GM19324 (cell line): ENCODE results near the gene SELENOF.
A peak's percentile ranks its signal among the peaks of the same experiment; 100 is the strongest.

Experiments used
- ATAC-seq: cut with Tn5 transposase; IDR thresholded peaks from one replicate; pipeline ENCODE4 v1.9.1; 2021; ENCODE audit warnings: mild to moderate bottlenecking, moderate library complexity; ENCODE audit not compliant: unreplicated experiment, low FRiP score

SELENOF gene

GRCh38 chr1:86913896-86914600, at the start of gene SELENOF:
TSS of gene SELENOF (minus strand) at chr1:86914126. CDS start at chr1:86914111, 15 bp downstream.
- peak; percentile 92 for ATAC-seq

DNA sequence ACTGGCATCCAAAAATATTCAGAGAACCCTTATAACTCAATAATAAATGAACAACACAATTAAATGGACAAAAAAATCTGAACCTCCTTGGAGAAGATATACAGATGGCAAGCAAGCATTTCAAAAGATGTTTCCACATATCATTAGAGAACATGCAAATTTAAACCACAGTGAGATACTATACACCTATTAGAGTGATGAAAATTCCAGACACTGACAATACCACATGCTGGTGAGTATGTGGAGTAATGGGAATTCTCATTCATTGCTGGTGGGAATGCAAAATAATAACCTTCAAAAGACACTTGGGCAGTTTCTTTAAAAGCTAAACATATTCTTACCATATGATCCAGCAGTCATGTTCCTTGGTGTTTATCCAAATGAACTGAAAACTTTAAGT, 46.6 kb upstream of the SELENOF start:
- ATAC-seq = no peak

- no peak for ATAC-seq
Measured at GRCh38 chr1:86957221-86957620, 43.3 kb upstream of the SELENOF start.

DNA sequence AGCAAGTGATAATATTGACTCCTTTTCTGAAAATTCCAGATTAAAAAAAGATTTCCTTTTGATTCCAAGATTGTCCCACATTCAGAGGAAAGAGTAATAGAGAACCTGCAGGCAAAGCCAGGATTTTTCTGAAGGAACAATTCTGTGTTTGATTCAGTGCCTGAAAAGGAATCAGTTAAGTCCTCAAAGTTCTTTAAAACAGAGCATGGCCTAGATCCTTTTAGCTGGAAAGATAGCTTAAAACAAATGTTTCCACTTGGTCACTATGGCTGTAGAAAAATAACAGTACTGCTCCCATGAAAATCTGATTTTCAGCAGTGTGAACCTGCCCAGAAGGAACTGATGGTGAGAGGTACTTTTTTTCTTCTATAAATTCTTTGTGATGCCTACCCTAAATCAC, 42.3 kb upstream of the SELENOF start:
- ATAC-seq = no peak

DNA sequence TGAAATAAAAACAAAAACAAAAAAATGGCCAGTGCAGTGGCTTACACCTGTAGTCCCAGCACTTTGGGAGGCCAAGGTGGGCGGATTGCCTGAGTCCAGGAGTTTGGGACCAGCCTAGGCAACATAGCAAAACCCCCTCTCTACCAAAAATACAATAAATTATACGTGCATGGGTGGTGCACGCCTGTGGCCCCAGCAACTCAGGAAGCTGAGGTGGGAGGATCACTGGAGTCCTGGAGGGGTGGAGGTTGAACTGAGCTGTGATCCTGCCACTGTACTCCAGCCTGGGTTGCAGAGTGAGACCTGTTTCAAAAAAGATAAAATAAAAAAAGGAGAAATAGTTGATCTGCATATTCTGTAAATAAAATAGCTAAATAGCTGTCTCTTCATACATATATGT, 41.8 kb upstream of the SELENOF start:
- no peak for ATAC-seq

GRCh38 chr1:86953167-86953566, 39.2 kb upstream of the SELENOF start:
- ATAC-seq = no peak

DNA sequence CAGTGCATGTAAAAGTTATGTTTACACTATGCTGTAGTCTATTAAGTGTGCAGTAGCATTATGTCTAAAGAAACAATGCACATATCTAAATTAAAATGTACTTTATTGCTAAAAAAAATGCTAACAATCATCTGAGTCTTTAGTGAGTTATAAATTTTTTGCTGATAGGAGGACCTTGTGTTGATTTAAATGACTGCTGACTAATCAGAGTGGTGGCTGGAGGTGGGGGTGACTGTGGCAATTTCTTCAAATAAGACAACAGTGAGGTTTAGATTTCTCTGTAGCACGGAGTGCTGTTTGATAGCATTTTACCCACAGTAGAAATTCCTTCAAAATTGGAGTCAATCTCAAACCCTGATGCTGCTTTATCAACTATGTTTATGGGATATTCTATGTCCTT, 37.5 kb upstream of the SELENOF start:
- ATAC-seq = no peak

DNA sequence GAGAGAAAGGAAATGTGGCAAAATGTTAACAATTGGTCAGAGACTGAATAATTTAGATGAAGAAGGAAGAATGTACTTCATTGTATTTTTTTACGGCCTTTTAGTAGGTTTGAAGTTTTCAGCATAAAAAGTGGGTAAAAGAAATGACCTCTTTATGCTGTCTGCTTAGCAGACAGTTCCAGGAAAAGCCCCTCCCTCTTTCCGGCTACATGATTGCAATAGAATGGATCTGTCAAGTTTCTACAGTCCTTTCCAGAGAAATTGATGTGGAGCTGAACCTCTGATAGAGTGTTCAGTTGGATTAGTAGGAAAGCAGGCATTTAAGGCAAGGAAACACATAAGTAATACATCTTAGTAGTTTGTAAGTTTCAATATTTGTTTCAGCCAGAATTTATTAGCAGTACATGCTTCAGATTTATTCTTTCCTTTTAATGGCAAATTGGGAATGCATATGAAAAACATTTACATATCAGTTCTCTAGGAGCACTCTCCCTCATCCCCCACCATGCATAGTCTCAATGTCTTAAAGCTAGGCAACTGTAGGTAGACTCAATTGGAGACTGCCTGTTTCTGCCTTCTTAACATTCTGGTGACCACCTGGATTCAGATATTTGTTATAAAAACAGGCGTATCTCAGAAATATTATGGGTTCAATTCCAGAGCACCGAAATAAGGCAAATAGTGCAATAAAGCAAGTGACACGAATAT, 36.9 kb upstream of the SELENOF start:
- ATAC-seq = no peak

GRCh38 chr1:86948212-86948611, 34.3 kb upstream of the SELENOF start:
- no peak for ATAC-seq

- no peak for ATAC-seq
Measured at GRCh38 chr1:86942743-86943142, 28.8 kb upstream of the SELENOF start.

- ATAC-seq = no peak
Measured at GRCh38 chr1:86942042-86942441, 28.1 kb upstream of the SELENOF start.

DNA sequence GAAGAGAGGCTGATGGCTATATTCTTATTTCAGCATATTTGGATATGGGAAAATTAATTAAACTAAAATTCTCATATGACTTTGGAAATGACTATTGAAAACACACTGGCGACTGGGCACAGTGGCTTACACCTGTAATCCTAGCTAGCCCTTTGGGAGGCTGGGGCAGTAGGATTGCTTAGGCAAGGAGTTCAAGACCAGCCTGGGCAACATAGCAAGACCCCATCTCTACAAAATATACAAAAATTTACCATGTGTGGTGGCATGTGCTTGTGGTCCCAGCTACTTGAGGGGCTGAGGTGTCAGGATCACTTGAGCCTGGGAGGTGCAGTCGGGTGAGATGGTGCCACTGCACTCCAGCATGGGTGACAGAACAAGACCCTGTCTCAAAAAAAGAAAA, 26.7 kb upstream of the SELENOF start:
- ATAC-seq = no peak

DNA sequence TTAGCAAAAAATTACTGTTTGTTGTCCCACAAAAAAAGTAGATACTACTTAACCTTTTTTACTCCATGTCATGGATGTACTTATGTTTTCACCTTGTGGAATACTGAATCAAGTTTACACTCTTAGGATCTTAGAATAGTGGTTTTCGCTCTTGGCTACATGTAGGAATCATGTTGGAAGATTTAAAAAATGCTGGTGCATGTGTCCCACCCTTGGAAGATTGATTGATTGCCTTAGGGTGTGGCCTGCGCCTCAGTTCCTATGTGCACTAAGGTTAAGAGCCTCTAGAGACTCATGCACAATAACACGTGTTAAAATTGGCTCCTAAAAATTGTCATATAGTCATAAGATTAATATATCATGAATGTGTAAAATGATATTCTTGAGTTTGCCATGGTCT, 25.5 kb upstream of the SELENOF start:
- ATAC-seq = no peak

DNA sequence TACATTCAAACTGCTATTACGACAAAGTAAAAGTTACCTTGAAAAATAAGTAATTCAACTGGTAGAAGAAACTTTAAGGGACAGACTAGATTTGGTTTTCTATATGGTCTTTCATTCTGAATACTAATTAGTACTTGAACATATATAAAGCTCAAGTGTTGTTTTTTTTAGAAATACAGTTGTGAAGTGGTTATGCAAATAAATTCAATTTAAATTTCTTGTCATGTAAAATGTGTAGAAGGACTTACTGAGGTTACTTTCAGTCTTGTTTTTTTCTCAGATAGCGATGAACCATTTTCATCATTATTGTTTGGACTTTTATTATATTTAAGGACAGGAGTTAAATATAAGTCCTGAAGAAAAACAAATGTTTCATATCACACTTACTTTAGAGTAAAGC, 24.9 kb upstream of the SELENOF start:
- ATAC-seq = no peak

DNA sequence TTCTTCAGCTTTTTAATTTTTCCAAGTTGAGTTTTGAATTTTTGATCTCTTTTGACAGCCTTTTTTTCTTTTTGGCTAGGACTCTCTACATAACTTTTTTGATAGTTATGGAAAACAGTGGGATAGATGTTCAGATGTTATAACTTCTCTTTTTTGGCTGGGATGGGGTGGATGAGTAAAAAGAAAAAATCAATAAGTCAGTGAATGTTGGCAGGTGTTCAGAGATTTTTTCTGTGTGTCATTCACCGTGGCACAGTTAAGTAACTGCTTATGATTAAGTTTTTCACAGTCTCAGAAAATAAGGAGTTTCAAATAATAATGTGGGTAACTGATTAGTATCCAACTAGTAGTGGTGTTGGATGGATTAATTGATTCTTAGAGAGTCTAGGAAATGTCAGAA, 24.5 kb upstream of the SELENOF start:
- ATAC-seq = no peak

GRCh38 chr1:86933562-86934377, 19.8 kb upstream of the SELENOF start:
- no peak for ATAC-seq

DNA sequence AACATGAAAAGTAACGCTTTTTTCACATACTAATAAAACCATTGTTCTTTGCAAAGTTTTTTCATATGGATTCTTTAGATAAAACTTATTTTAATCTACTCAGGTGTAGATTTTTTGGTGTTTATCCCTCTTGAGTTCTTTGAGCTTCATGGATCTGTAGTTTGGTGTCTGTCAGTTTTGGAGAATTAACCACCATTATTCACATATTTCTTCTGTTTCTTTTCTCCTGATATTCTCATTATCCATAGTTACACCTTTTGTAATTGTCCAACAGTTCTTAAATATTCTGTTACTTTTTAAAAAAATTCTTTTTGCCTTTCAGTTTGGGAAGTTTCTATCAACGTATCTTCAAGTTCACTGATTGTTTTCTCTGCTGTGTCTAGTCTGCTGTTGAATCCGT, 19.1 kb upstream of the SELENOF start:
- ATAC-seq = no peak

GRCh38 chr1:86928819-86929218, 14.9 kb upstream of the SELENOF start:
- no peak for ATAC-seq

- ATAC-seq = no peak
Measured at GRCh38 chr1:86926883-86927282, 13.0 kb upstream of the SELENOF start.

- no peak for ATAC-seq
Measured at GRCh38 chr1:86925742-86926141, 11.8 kb upstream of the SELENOF start.

GRCh38 chr1:86924324-86924960, 10.5 kb upstream of the SELENOF start:
- ATAC-seq = no peak
